CD4-positive, alpha-beta T cell treated with Interleukin-17A for 1 hour (primary cell): ENCODE measurements around the gene CMSS1.
"Not testable (repeated sequence)": the region's sequence is repeated elsewhere in the genome, so short reads cannot be mapped to it uniquely, and the experiment has no call there.

Experiments used
- DNase-seq: peaks from one replicate; pipeline ENCODE4 v3.0.0-alpha.2; 2020

CMSS1 gene

DNA sequence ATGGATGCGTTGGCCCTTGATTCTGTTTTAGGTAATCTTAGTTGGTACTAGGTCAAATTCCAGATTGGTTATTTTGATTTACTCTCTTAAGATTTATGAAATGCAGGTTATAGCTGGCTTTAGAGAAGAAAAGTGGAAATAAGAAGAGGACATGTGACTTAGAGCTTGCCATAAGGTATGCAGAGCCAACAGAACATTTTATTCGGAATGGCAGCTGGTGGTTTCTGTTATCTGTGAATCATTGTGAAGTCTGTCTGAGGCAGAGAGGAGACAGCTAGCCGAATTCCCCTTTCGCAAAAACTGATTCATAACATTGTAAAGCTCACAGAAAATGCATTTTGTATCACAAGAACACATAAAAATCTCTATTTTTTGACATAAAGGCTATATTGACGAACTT, 214.6 kb downstream of the CMSS1 start:
- DNase-seq, result no peak

DNA sequence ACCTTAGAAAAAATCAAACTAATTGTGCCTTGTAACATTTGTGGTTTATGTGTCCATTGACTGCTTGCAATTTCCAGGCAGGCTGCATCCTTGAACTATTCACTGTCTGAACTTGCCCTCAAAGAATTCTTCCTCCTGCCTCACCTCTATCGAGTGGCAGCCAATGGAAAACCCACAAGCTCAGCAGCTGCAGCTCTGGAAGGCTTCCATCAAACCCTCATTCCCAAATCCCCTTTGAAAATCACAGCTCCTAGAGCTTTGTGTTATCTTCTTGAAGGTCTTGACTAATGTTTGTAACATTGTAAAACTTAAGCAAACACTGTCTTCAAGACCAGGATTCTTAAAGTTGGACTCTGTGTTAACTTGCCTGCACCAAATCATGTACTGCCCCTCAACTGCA, 215.5 kb downstream of the CMSS1 start:
- DNase-seq, result no peak

DNA sequence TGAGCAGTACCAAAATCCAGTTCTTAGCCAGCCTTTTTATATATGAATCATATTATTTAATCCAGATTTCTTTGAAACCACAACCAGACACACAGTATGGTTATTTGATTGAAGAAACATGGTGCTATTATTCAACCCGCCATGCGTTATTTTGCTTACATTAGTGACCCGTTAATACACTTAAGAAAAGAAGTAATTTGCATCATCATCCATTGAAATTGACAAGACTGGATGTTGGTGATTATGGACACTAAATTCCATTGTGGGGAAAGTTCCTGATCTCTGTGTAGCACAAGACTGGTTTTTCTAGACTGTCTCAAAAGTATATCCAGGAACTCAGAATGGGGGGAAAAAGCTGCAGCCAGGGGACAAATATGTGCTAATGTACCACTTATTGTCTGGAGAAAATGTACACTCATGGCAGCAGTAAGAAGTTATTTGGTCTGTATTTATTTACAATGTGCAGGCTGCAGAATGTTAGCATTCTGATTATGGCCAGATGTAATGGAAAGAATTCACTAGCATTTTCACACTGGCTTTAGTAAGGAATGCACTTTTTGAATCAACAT, 216.3 kb downstream of the CMSS1 start:
- DNase-seq, result no peak

DNA sequence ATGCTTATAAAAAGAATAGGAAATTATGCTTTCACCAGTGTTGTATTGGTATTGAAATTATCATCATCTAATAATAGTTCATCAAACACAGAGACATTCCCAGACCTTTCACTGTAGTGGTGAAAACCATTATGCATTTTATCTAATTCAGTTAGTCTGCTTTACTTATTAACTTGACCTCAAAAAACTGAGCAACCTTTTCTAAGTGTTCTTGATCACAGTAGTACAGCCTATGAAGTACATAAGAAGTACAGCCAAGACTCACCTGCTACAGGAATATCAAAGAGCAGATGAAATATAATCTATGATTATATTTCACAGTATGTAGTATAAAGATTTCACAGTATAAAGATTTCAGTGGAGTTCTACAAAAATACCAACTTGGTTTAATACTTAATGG, 221.4 kb downstream of the CMSS1 start:
- no peak for DNase-seq

DNA sequence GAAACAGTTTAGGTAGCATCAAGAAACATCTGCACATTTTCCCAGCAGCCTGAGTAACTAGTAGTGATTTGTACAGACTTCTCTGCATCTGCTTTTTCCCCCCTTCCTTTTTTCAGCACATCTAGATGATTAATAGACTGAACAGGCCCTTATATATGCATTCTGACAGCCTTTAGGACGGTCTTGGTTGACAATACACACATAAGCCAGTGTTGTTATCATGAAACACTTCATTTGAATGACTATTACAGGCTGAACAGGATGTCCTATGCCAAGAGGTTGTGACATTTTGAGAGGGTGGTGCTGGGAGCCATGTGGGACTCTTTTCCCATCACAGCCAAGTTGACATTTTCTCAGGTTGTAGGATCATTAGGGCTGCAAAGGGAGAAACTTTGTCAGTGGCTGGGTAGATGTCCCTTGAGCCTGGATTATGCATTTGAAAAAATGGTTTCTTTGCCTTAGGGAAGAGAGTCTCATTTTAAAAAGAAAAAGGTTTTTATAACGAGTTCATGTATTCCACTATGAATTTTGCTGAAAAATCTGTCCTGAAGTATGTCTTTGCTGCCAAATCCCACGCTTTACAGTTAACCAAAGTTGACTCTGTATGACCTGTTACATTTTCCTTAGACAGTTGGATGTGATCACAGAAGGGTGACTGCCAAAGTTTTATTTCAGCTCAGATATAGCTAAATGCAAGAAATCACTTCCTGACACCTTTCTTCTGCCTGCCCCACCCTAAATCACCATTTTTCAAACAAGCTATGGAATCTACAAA, 223.0 kb downstream of the CMSS1 start:
- no peak for DNase-seq

DNA sequence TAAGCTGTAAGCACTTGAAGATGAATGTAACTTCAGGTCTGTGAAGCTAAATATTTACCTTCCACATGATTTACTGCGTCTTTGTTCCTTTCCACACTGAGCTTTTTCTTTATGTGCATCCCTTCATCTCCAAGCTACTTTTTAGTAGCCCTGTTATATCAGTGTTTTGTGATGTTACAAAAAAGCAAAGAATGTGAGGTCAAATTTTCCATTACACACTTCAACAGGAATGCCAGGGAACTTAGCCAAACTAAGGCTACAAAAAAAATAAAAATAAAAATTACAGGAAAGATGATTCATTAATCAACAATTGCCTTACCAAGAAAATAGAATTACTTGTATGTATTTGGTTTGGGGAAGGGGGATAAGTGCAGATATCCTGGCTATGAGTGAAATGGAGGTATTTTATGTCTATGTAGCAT, 223.7 kb downstream of the CMSS1 start:
- DNase-seq, result no peak

DNA sequence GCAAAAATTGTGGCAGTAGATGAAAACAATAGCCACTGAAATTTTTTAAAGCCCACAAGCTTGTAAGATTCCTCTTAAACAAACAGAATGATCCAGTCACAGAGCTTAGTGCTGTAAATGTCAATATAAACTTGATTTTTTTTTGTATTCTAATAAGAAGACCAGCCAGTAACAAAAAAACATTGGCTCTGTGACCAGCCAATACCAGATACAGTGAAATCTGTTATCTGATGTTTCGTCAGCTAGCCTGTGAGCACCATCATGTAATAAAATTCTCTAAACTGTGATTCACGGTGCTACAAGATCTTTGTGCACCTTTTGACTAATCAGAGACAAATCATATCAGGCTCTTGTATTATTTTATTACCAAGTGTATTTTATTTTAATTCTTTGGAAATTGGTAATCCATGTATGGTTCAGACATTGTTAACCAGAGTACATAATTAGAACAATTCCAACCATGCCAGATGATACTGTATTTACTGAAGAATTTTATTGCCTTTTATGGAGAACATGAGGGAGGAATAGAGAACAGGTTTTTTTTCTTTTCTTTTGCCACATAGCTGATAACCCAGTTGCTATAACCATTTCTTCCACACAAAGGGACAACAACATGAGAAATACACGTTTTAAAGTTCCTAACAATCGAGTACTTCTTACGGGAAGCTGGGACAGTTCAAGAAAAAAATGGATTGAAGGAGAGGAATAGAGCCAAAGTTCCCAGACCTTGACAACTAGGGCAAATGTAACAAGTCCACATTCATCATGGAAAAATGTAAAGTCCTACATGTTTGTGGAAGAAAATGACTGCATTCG, 224.7 kb downstream of the CMSS1 start:
- no peak for DNase-seq

DNA sequence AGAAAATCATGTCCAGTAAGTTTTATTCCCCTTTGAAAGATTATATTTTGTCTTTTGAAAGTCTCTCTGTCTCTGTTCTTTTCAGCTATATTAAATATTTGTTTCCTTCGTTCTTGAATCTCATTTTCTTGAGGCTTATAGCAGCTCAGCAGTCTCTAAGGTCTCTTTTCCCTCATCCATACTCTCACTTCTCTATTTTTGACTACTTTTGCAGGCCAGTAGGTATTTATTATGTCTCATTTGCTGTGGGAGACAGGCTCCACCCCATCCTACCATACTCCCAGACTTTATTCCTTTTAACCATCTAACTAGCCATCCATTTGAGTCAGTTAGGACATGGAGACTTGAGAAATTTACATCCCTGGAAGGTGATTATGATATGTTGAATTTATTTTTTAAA, 225.6 kb downstream of the CMSS1 start:
- DNase-seq, result no peak

DNA sequence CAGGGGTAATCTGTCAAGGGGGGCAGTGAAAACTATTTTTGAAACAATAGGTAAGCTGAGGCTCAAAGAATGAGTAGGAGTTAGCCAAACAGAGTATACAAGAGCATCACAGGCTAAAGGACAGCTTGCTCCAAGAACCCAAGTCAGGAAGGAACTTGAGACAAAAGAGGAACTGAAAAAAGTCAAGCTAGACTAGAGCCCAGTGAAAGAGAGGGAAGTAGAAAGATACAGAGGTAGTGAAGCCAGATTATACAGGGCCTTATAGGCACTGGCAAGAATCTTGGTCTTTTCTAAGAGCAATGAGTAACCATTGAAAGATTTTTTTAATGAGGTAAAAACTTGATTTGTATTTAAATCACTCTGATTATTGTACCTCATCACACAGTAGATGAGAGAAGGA, 226.7 kb downstream of the CMSS1 start:
- no peak for DNase-seq

DNA sequence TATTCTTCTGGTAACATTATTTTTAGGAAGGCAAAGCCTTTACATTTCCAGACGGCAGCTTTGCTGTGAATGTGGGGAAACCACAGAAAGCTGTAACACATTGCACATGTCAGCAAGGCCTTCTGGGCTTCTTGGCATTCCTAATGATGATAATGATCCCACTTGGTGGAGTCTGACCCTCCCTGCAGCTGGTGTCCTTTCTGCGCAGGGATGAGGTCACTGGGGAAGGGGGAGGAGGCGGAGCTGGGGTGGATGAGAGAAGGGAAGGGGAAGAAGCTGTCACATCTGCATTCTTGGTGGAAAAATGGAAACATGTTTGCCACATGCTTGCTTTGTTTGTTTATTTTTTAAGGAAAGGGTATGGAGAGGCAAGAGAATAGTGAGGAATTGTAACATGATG, 228.0 kb downstream of the CMSS1 start:
- DNase-seq, result no peak

DNA sequence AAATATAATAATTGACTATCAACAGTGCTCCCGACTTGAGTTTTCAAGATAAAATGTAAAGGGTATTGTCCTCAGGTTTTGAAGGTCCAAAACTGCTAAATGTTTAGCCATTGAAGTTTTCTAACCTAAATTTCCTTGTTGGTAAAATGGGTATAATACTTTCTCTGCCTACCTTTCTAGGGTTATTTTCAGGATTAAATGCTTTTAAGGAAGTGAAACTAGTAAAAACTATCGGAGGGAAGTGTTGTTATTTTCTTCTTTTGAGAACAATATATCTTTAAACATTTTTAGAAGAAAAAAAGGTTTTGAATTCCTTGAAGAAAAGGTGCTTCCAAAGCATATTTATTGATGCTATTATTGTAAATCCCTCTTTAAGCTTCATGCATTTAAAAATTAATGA, 229.3 kb downstream of the CMSS1 start:
- no peak for DNase-seq

DNA sequence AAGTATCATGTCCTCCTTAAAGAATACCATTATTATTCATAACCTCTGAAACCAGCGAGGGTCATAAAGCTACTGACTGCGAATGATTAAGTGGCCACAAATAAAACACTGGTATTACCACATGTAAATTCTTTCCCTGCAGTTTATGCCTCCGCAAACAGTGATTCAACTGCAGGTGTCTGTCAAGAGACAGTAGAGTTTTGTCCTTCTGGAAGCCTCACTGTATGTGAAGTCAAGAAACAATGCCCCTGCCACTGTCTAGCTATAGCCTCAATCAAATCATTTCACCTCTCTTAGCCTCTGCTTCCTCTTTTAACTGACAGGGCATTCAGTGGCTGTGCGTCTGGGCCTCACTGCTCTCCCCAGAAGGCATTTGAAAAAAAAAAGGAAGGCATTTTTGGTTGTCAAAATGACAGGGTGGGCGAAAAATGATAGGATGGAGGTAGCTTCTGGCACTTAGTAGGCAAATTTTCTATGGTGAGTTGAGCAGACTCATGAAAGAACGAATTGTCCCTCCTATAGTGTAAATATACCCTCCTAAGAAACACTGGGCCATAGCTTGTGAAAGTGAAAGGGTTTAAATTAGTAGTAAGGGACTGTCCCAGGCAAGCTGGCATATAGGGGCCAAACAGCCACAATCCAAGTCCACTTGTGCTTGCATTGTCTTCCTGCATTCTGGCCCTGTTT, 229.9 kb downstream of the CMSS1 start:
- no peak for DNase-seq

DNA sequence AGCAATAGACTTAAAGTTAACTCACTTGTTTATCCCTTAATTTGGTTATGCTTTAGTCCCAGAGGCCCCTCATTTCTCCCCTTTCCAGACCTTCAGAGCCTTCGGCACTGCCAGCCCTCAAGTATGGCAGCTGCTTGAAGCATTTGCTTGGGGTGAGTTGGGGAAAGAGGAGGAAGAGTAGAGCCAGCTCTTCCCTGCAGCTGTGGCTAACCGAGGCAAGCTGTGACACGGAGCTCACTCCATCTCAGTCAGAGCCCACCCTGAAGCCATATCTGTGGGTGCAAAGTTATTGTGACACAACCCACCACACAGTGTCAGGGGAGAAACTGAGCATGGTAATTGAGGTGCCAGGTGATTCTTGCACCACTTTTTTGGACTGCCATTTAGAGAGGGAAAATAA, 230.6 kb downstream of the CMSS1 start:
- DNase-seq, result no peak

DNA sequence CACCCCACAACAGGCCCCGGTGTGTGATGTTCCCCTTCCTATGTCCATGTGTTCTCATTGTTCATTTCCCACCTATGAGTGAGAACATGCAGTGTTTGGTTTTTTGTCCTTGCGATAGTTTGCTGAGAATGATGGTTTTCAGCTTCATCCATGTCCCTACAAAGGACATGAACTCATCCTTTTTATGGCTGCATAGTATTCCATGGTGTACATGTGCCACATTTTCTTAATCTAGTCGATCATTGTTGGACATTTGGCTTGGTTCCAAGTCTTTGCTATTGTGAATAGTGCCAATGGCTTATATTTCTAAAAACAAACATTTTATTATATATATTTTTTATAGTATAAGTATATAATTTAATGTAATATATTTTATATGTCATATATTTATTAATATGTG, 233.9 kb downstream of the CMSS1 start:
- DNase-seq, result not testable (repeated sequence)

DNA sequence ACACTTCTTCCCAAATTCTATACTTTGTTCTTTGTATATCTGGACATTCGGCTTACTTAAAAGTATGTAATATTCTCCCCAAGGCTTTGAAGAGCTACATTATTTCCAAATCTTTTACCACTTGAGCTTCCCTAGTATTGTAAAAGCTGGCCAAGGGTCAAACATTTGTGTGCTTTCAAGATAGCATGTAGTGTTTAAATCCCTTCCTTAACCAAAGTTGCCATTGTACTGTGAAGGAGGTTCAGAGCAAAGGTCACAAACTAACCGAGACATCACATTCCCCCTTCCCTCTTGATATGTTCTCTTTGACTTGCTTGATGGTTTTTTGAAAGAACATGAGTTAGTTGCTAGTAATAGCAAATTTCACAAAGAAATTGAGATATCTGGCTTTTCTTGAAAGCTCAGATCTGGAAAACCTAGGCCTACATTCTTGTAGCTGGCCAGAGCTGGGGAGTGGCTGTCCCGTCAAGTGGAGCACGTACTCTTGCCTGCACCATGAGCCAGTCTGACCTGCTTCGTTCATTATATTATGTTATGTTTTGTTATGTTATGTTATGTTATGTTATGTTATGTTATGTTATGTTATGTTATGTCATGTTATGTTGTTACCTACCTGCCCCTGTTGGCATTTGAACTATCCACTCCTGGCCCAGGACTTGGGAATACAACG, 236.4 kb downstream of the CMSS1 start:
- DNase-seq, result no peak

DNA sequence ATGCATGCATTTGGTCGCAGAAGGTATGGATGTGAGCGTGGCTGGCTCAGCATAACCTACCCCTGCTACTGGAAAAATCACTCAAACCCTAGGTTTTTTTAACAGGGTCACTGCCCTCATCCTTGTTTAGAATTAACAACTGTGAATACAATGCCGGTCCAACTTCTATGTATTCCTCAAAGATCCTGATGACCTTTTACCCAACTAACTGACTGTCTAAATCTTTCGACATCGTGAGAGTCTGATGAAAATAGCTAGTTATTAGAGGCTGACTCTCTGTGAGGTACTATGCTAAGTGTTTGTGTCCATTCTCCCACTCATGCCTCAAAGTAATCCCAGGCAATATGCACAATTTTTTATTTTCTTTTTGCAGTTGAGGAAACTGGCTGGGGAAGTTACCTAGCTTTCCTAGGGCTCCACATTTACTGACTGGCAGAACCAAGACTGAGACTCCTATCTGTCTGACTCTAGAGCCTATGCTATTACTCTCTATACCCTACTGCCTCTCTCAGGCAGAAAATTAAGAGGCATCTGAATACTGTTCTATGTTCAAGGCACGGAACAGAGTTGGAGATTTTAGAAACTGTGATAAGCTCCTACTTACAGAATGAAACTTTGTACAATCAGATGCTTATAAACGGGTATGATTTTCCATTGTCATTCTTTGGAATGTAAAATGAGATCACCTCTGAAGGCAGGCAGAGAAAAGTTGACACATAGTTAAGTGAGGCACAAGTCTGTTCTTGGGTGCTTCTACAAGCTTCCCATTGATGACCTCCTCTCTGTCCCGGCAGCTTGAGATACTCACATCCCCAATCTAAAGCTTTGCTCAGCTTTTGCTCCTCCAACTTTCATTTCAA, 240.3 kb downstream of the CMSS1 start:
- DNase-seq, result no peak

DNA sequence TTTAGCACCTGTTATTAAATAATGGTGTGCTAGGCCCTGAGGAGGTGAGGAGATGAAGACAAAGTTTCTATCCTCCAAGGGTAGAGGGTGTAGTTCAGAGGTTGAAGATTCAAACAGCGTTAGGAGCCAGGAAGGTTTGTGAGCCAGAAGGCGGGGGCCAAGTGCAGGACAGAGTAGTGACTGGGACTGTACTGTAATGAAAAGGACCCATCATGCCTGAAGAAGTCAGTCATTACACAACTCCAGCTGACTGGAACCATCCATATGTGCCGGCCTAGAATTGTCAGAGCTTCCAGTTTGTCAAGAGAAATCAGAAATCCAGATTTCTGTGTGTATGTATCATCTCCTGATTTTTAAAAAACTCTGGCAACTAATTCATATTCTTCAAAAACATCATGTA, 241.8 kb downstream of the CMSS1 start:
- DNase-seq, result no peak

DNA sequence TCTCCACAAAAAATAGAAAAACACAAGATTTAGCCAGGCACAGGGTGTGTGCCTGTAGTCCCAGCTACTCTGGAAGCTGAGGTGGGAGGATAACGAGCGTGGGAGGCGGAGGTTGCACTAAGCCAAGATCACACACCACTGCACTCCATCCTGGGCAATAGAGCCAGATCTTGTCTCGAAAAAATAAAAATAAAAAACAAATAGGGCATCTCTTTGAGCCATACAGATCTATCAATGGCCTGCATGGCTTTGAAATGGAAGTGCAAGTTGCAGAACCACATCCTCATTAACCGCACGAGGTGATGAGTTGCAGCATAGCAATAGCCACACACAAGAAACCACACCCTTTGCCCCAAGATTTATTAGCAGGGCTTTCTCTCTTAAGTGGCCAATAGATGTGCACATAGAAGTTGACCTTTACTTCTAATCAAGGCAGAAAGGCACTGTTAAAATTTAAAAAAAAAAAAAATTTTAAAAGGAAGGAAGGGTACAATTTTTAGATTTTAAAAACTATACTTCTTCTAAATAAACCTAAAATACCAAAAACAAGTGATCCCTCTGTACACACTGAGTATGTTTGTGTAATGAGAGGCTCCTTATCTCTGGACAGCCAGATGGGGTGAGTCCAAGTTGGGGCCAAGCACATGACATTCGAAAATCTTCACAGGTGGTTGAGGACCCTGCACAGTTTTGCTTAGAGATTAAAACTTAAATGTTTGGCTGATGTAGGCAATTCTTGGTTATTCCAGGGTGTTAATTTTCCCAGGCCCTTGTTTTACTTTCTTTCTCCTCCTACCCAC, 243.2 kb downstream of the CMSS1 start:
- peak; percentile 19 for DNase-seq

DNA sequence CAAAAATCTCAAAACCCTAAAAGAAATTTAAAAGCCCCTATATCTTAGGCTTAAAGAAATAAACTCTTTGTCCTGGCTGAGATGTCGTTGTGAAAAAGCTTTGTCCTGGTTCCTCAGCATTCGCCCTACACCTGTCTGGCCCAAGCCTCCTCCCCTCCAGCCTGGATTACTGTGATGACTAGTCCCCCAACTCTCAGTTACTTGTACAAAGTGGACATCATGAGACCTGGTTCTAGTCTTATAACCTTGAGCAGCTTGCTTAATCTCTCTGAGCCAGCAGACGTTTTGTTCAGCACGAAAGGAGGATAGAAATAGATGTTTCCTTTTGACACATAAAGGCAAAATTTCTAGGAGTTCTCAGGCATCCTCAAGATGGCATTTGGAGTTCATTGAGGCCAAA, 245.0 kb downstream of the CMSS1 start:
- DNase-seq, result no peak

DNA sequence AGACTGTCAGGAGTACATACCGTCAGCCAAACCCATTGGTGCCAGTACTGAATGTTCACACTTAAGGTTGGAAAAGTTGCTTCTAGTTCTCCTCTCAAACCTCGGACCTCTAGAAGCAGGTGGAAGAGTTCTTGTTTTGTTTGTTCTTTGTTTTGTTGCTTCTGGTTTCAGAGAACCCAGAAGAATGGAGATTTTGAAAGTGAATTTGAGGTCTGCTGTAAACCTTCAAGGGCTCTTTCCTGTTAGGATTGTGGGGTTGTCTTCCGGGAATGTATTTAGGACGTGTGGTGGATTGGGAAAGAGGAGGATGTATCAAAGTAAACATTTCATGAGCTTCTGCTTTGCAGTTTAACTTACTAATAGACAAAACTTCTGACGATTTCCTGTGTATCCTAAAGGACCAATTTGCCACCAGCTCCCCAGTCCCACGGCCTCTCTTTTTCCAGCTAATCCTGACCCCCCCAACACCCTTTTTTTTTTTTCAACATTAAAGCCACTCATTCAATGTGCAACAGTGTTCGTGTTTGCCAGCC, 246.3 kb downstream of the CMSS1 start:
- no peak for DNase-seq

DNA sequence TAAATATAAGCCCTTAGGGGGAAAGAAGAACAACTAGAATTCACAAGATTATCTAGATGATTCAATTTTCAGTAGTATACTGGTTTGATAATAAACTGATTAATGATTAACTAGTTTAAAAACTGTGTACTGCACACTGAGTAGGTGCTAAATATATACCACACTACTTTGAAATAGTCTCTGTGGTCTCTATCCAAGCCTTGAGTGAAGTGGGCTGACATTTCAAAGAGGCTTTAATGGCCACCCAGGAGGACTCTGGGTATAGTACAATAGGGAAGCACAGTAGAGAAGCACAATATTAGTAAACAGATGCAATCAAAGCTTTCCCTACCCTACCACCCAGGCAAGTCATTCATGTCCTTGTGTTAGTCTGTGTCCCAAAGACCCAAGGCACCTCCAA, 249.9 kb downstream of the CMSS1 start:
- DNase-seq, result no peak
